Liver (tissue), 9 donors: Measurements from ENCODE around the gene CDH4. TPM values are rescaled to one million over a fixed set of nuclear protein-coding genes. Genes with fewer than 3 reads are reported as not detected.

Experiments
- DNase-seq: peaks from one replicate; pipeline ENCODE4 v3.0.0-alpha.2; 2017; ENCODE audit warnings: low spot score
- H3K27ac ChIP-seq, 2 donors: one replicate each; pipeline ENCODE4 v1.7.0; 2013; ENCODE audit warnings: inconsistent platforms in 2 of 2, low read length in 2 of 2, control low read depth in 1 of 2, low read depth in 1 of 2, mild to moderate bottlenecking in 1 of 2
- H3K27me3 ChIP-seq, 4 donors: one replicate each; pipeline versions ENCODE4 v1.6.1 to v1.7.0; 2013; ENCODE audit warnings: low read length in 3 of 4, inconsistent platforms in 1 of 4, mild to moderate bottlenecking in 1 of 4, moderate library complexity in 1 of 4; ENCODE audit not compliant: control insufficient read depth in 4 of 4, insufficient read depth in 4 of 4
- H3K36me3 ChIP-seq, 4 donors: one replicate each; pipeline versions ENCODE4 v1.6.1 to v1.7.0; 2013; ENCODE audit warnings: low read length in 3 of 4, mild to moderate bottlenecking in 3 of 4, low read depth in 1 of 4, moderate library complexity in 1 of 4; ENCODE audit not compliant: control insufficient read depth in 4 of 4, insufficient read depth in 3 of 4
- H3K4me1 ChIP-seq, 4 donors: one replicate each; pipeline versions ENCODE4 v1.6.1 to v1.7.0; 2013; ENCODE audit warnings: low read length in 3 of 4, mild to moderate bottlenecking in 3 of 4, moderate library complexity in 1 of 4; ENCODE audit not compliant: control insufficient read depth in 4 of 4, insufficient read depth in 4 of 4
- H3K4me3 ChIP-seq, 3 donors: one replicate each; pipeline versions ENCODE4 v1.6.1 to v1.7.0; 2013; ENCODE audit warnings: low read length in 3 of 3, control low read depth in 1 of 3, low read depth in 1 of 3, mild to moderate bottlenecking in 1 of 3
- H3K9ac ChIP-seq, 2 donors: one replicate each; pipeline ENCODE4 v1.7.0; 2013; ENCODE audit warnings: low read length in 2 of 2, mild to moderate bottlenecking in 2 of 2, moderate library complexity in 2 of 2, control low read depth in 1 of 2, low read depth in 1 of 2
- H3K9me3 ChIP-seq, 4 donors: one replicate each; pipeline versions ENCODE4 v1.6.1 to v1.7.0; 2013; ENCODE audit warnings: low read length in 3 of 4; ENCODE audit not compliant: control insufficient read depth in 4 of 4
- ATF3 ChIP-seq: IDR thresholded peaks from 2 replicates; pipeline ENCODE4 v1.6.1; 2016; ENCODE audit warnings: antibody characterized with exemption
- FOXA1 ChIP-seq: IDR thresholded peaks from 2 replicates; pipeline ENCODE4 v1.6.1; 2016; ENCODE audit warnings: antibody characterized with exemption
- GABPA ChIP-seq, 2 donors: IDR thresholded peaks in 1 of 2; conservative IDR thresholded peaks in 1 of 2; 2 replicates each; pipeline ENCODE4 v1.6.1; 2016; ENCODE audit warnings: antibody characterized with exemption in 2 of 2, mild to moderate bottlenecking in 1 of 2, moderate library complexity in 1 of 2
- HNF4G ChIP-seq: IDR thresholded peaks from 2 replicates; pipeline ENCODE4 v1.6.1; 2016; ENCODE audit warnings: antibody characterized with exemption
- JUND ChIP-seq, 2 donors: IDR thresholded peaks; 2 replicates each; pipeline ENCODE4 v1.6.1; 2016; ENCODE audit warnings: antibody characterized with exemption in 2 of 2
- MAX ChIP-seq: IDR thresholded peaks from 2 replicates; pipeline ENCODE4 v1.6.1; 2016; ENCODE audit warnings: antibody characterized with exemption
- RAD21 ChIP-seq, 2 donors: IDR thresholded peaks; 2 replicates each; pipeline ENCODE4 v1.6.1; 2016; ENCODE audit warnings: antibody characterized with exemption in 2 of 2, mild to moderate bottlenecking in 2 of 2
- RXRA ChIP-seq, 2 donors: IDR thresholded peaks; 2 replicates each; pipeline ENCODE4 v1.6.1; 2017 to 2018; ENCODE audit warnings: antibody characterized with exemption in 2 of 2, mild to moderate bottlenecking in 1 of 2
- SP1 ChIP-seq: IDR thresholded peaks from 2 replicates; pipeline ENCODE4 v1.6.1; 2018; ENCODE audit warnings: antibody characterized with exemption, mild to moderate bottlenecking
- TAF1 ChIP-seq: conservative IDR thresholded peaks from 2 replicates; pipeline ENCODE4 v1.6.1; 2016; ENCODE audit warnings: antibody characterized with exemption, mild to moderate bottlenecking
- YY1 ChIP-seq: IDR thresholded peaks from 2 replicates; pipeline ENCODE4 v1.6.1; 2016; ENCODE audit warnings: antibody characterized with exemption, mild to moderate bottlenecking
- ZBTB33 ChIP-seq: IDR thresholded peaks from 2 replicates; pipeline ENCODE4 v1.6.1; 2016; ENCODE audit warnings: antibody characterized with exemption
- WGBS: extraction: QIAGEN DNeasy Blood & Tissue Kit; methylation state at CpG from one replicate; pipeline ENCODE4 v1.1.7; 2013; 5-methylcytosine and 5-hydroxymethylcytosine counted together
- polyA plus RNA-seq, 2 donors: library from polyadenylated mRNA; stranded (reverse) in 1 of 2; unstranded in 1 of 2; fragments of 200-250 nt in 1 of 2; fragments of >200 nt in 1 of 2; fragmentation: Nextera tagmentation in 1 of 2; extraction: Ambion mirVana in 1 of 2; gene quantifications; one replicate each; pipeline versions ENCODE4 v1.2.1 to v1.2.3, GENCODE V29; 2013 to 2015
- total RNA-seq, 2 donors: library from RNA; depleted of rRNA; stranded (reverse); fragments of >200 nt; gene quantifications; one replicate each; pipeline ENCODE4 v1.2.3, GENCODE V29; 2014
- donor health status: healthy.
- donor health status: healthy.
- donor health status: healthy.
- donor health status: healthy.
- donor health status: healthy.

The CDH4 gene
- total and polyA plus RNA-seq, 4 donors, result 0.03 to 0.25 (median 0.19) TPM; not detected in 1

- DNase-seq, result no peak
- H3K4me3 ChIP-seq, result no peak overlapping the region
- H3K4me1 ChIP-seq, result no peaks in the 10 kb centered on the region
- H3K27me3 ChIP-seq, result peaks cover 0 to 2% (median 0%) of the 10 kb centered on the region in 4 donors
- H3K9me3 ChIP-seq, result no peaks in the 10 kb centered on the region
- H3K9ac ChIP-seq, result no peak overlapping the region
- TF ChIP-seq FOXA1 (no peak), ZBTB33 (no peak), MAX (no peak), YY1 (no peak), TAF1 (no peak), RXRA (IDR thresholded peaks at IDR 0.05) (no peak), SP1 (no peak), JUND (IDR thresholded peaks at IDR 0.05) (no peak)
- 77% methylated on average over 13 of the region's 13 CpGs for WGBS
- H3K27ac ChIP-seq, result no peak overlapping the region
- no peaks in the 10 kb centered on the region for H3K36me3 ChIP-seq
Measured at GRCh38 chr20:61660559-61660958, 408.5 kb downstream of the CDH4 start.

- 86% methylated on average over 8 of the region's 8 CpGs for WGBS
Measured at GRCh38 chr20:61661025-61661424, 409.0 kb downstream of the CDH4 start.

GRCh38 chr20:61661583-61661982 is 409.5 kb downstream of the CDH4 start:
- Histone ChIP-seq H3K27me3 (peaks cover 0 to 2% (median 0%) of the 10 kb centered on the region in 4 donors), H3K36me3 (no peaks in the 10 kb centered on the region), H3K27ac (no peak overlapping the region), H3K4me1 (no peaks in the 10 kb centered on the region), H3K9ac (no peak overlapping the region), H3K9me3 (no peaks in the 10 kb centered on the region), H3K4me3 (no peak overlapping the region)
- TF ChIP-seq ATF3 (no peak), RAD21 (IDR thresholded peaks at IDR 0.05) (no peak), HNF4G (no peak), ZBTB33 (no peak), GABPA (IDR thresholded peaks at IDR 0.05 in 1 of 2, conservative IDR thresholded peaks at IDR 0.05 in 1 of 2) (no peak), MAX (no peak), FOXA1 (no peak), SP1 (no peak)
- no peak for DNase-seq
- 90% methylated on average over 13 of the region's 13 CpGs for WGBS

More at GRCh38 chr20:61661025-61661424, 409.0 kb downstream of the CDH4 start:
- H3K9ac ChIP-seq, result no peak overlapping the region
- no peak for TF ChIP-seq SP1
- H3K27ac ChIP-seq, result no peak overlapping the region
- H3K4me1 ChIP-seq, result no peaks in the 10 kb centered on the region
- no peaks in the 10 kb centered on the region for H3K36me3 ChIP-seq
- no peak overlapping the region for H3K4me3 ChIP-seq
- H3K27me3 ChIP-seq, result peaks cover 0 to 2% (median 0%) of the 10 kb centered on the region in 4 donors
- no peaks in the 10 kb centered on the region for H3K9me3 ChIP-seq
- DNase-seq, result no peak
